ENCODE data around the gene RARRES2. TPM values are rescaled to one million over a fixed set of nuclear protein-coding genes. Genes with fewer than 3 reads are reported as not detected.

Gene RARRES2
- total RNA-seq, 1 donor from 2014 or later = 19.0 TPM

DNA sequence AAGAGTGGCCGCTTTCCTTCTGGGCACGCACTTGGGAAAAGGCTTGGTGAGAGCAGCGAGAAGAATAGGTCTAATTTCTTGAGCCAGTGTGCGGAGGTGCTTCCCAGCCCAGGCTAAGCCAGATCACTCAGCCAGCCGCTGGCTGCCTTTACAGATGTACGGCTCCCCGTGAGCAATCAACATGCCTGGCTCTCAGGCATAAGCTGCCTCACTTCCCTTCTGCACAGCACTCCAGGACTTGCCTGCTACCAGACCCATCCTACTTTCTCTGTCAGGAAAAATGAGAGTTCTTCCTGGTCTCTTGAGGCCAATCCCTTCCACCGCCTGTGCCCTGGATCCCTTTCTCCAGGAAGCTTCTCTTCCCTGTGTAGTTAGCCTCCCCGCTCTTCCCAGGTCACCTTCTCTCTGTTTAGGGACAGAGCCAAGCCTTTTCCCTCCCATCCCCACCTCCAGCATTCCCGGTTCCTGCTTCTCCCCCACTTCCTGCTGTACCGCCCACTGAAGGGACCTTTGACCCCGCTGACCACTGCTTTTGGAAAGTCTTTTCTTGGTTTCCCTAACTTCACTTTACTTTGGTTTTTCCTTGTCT, 17.0 kb downstream of the RARRES2 start:
- no peak for DNase-seq (ENCODE audit: low spot score, unreplicated experiment)
- peaks cover 4% of the 10 kb centered on the region for H3K36me3 Mint-ChIP-seq (ENCODE audit: insufficient read depth)
- H3K4me3 Mint-ChIP-seq (ENCODE audit: low read depth) = peak overlapping the region; percentile 92
- peak overlapping the region; percentile 97 for H3K27ac Mint-ChIP-seq
- no peaks in the 10 kb centered on the region for H3K9me3 Mint-ChIP-seq (ENCODE audit: low read depth)
- H3K4me1 Mint-ChIP-seq (ENCODE audit: low read depth) = peaks cover 13% of the 10 kb centered on the region
- no peaks in the 10 kb centered on the region for H3K27me3 Mint-ChIP-seq
- TF ChIP-seq, protein P1, sequence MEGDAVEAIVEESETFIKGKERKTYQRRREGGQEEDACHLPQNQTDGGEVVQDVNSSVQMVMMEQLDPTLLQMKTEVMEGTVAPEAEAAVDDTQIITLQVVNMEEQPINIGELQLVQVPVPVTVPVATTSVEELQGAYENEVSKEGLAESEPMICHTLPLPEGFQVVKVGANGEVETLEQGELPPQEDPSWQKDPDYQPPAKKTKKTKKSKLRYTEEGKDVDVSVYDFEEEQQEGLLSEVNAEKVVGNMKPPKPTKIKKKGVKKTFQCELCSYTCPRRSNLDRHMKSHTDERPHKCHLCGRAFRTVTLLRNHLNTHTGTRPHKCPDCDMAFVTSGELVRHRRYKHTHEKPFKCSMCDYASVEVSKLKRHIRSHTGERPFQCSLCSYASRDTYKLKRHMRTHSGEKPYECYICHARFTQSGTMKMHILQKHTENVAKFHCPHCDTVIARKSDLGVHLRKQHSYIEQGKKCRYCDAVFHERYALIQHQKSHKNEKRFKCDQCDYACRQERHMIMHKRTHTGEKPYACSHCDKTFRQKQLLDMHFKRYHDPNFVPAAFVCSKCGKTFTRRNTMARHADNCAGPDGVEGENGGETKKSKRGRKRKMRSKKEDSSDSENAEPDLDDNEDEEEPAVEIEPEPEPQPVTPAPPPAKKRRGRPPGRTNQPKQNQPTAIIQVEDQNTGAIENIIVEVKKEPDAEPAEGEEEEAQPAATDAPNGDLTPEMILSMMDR (IDR thresholded peaks at IDR 0.05; ENCODE audit: unreplicated experiment) = no peak

DNA sequence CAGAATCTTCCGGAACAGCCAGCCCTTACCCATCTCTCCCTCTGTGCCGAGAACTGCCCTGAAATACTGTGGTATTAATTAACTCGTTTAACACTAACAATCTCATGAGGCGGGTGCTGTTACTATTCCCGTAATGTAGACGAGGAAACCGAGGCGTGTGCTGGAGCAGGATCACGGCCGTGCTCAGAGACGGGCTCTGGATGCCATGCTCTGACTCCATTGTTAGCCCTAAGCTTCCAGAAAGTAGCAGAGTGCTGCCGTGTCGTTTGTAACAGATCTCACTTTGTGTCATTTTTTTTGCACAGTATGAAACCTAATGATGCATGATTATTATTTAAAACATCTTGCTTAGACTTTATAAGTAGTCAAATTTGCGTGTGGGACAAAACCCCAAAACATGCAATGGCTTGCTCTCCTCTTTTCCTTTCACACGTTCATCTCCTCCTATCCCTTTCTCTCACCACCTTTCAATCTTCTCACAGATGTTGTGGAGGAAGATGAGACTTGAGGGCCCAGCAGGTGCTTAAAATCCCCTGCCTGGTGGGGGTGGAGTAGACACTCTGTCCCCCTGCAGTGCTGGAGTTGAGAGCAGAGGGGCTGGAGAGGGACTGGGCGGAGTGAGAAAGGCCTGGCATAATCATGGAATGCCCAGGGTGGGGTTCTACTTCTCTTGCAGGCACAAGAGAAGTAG, 17.6 kb downstream of the RARRES2 start:
- H3K4me1 Mint-ChIP-seq (ENCODE audit: low read depth) = peaks cover 13% of the 10 kb centered on the region
- TF ChIP-seq, protein P1 (IDR thresholded peaks at IDR 0.05; ENCODE audit: unreplicated experiment) = no peak
- H3K36me3 Mint-ChIP-seq (ENCODE audit: insufficient read depth) = peaks cover 4% of the 10 kb centered on the region
- peak overlapping the region; percentile 97 for H3K27ac Mint-ChIP-seq
- no peaks in the 10 kb centered on the region for H3K9me3 Mint-ChIP-seq (ENCODE audit: low read depth)
- no peak for DNase-seq (ENCODE audit: low spot score, unreplicated experiment)
- H3K27me3 Mint-ChIP-seq = no peaks in the 10 kb centered on the region
- peak overlapping the region; percentile 92 for H3K4me3 Mint-ChIP-seq (ENCODE audit: low read depth)

DNA sequence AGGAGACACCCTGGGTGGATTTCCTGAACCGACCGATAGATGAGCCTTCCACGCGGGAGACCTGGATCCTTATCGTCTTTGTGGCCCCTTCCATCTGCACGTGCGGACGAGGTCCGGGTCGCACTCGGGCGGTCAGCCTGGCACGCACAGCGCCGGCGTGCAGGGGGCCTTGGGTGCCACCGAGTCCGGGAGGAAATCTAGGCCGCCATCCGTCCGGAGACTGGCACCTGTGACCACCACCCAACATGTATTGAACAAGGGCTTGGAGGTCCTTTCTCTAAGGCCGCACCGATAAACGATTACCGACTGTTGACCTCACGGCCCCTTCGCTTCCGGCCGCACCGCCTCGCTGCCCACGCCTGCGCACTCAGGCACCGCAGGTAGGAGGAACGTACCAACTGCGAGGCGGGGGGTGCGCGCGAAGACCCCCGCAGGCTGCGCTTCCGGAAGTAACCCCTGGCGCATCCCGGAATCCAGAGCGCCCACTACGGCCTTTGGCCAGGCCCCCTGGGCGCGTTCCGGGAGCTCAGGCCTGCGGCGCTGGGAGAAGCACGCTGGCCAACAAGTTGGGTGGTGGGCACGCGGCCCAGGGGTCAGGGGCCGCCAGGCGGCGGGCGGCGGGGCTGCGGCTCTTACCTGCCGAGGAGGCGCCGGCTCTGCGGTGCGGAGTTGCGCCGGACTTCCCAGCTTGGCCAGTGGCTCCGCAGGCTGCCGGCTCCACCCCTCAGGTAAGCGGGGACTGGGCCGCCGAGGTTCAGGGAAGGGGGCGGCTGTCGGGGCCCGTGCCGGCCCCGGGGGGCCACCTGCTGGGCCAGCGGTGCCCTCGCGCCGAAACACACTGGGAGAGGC, 18.4 kb downstream of the RARRES2 start, which contains the start of the genes ACTR3C and LRRC61:
ACTR3C (minus strand) TSS at position 713 of the 849 bp plus-strand sequence. CDS start 28,249 bp downstream, outside the sequence.
LRRC61 (plus strand) TSS at position 523 of the 849 bp plus-strand sequence. CDS start 13,507 bp downstream, outside the sequence.
- peaks cover 4% of the 10 kb centered on the region for H3K36me3 Mint-ChIP-seq (ENCODE audit: insufficient read depth)
- TF ChIP-seq, protein P1 (IDR thresholded peaks at IDR 0.05; ENCODE audit: unreplicated experiment) = peak; percentile 45
- no peaks in the 10 kb centered on the region for H3K9me3 Mint-ChIP-seq (ENCODE audit: low read depth)
- peak within 1 kb of the TSS; percentile 92 for H3K4me3 Mint-ChIP-seq (ENCODE audit: low read depth)
- peaks cover 13% of the 10 kb centered on the region for H3K4me1 Mint-ChIP-seq (ENCODE audit: low read depth)
- DNase-seq (ENCODE audit: low spot score, unreplicated experiment) = peak; percentile 69
- H3K27me3 Mint-ChIP-seq = no peaks in the 10 kb centered on the region
- H3K27ac Mint-ChIP-seq = peak within 1 kb of the TSS; percentile 97

DNA sequence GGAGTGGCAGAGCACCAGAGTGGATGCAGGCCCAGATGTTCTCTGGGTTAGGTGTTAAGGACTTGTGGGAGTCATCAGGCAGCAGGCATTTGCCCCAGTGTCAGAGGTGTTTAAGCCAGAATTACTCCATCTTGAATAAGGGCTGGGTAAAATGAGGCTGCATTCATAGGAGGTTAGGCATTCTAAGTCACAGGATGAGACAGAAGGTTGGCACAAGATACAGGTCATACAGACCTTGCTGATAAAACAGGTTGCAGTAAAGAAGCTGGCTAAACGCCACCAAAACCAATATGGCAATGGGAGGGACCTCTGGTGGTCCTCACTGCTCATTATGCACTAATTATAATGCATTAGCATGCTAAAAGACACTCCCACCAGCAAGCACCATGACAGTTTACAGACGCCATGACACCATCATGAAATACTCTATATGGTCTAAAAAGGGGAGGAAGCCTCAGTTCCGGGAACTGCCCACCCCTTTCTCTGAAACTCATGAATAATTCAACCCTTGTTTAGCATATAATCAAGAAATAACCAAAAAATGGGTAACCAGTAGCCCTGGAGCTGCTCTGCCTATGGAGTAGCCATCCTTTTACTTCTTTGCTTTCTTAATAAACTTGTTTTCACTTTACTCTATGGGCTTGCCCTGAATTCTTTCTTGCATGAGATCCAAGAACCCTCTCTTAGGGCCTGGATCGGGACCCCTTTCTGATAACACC, 19.2 kb downstream of the RARRES2 start:
- H3K27ac Mint-ChIP-seq = peak overlapping the region; percentile 97
- H3K27me3 Mint-ChIP-seq = no peaks in the 10 kb centered on the region
- peaks cover 13% of the 10 kb centered on the region for H3K4me1 Mint-ChIP-seq (ENCODE audit: low read depth)
- H3K36me3 Mint-ChIP-seq (ENCODE audit: insufficient read depth) = peaks cover 4% of the 10 kb centered on the region
- H3K9me3 Mint-ChIP-seq (ENCODE audit: low read depth) = no peaks in the 10 kb centered on the region
- H3K4me3 Mint-ChIP-seq (ENCODE audit: low read depth) = peak overlapping the region; percentile 92
- DNase-seq (ENCODE audit: low spot score, unreplicated experiment) = no peak
- TF ChIP-seq, protein P1 (IDR thresholded peaks at IDR 0.05; ENCODE audit: unreplicated experiment) = no peak
